GM12878 (cell line): ENCODE measurements around the gene CHERP. TPM values are rescaled to one million over a fixed set of nuclear protein-coding genes. Genes with fewer than 3 reads are reported as not detected.

Experiments
- BCL3 ChIP-seq: IDR thresholded peaks from 2 replicates; pipeline ENCODE4 v1.6.1; 2011; ENCODE audit warnings: borderline replicate concordance, low read depth, mild to moderate bottlenecking, moderate library complexity, low read length; ENCODE audit not compliant: insufficient read depth, poor library complexity, severe bottlenecking
- CREB1 ChIP-seq: IDR thresholded peaks from 2 replicates; pipeline ENCODE4 v1.6.1; 2012; ENCODE audit warnings: low read depth, mild to moderate bottlenecking, inconsistent platforms
- ETV6 ChIP-seq, 2 experiments: fragments of 450-650 bp in 1 of 2; IDR thresholded peaks in 1 of 2; conservative IDR thresholded peaks in 1 of 2; 2 replicates each; pipeline ENCODE4 v1.6.1; 2014; ENCODE audit warnings: antibody characterized with exemption in 1 of 2, borderline replicate concordance in 1 of 2, low read depth in 1 of 2, mild to moderate bottlenecking in 1 of 2, moderate library complexity in 1 of 2
- HDAC2 ChIP-seq: fragments of 200-600 bp; sonication (generic); IDR thresholded peaks from 2 replicates; pipeline ENCODE4 v1.6.1; 2017
- HDGF ChIP-seq: fragments of 450-650 bp; IDR thresholded peaks from 2 replicates; pipeline ENCODE4 v1.6.1; 2016; ENCODE audit warnings: antibody characterized with exemption
- IRF3 ChIP-seq: fragments of 450-650 bp; IDR thresholded peaks from 2 replicates; pipeline ENCODE4 v1.6.1; 2014; ENCODE audit warnings: mild to moderate bottlenecking
- KAT2A ChIP-seq: conservative IDR thresholded peaks from 2 replicates; pipeline ENCODE4 v1.6.1; 2011; ENCODE audit warnings: low read depth, low read length; ENCODE audit not compliant: control insufficient read depth
- KDM1A ChIP-seq: fragments of 200-600 bp; sonication (generic); IDR thresholded peaks from 2 replicates; pipeline ENCODE4 v1.6.1; 2016; ENCODE audit warnings: borderline replicate concordance
- MYC ChIP-seq: IDR thresholded peaks from 2 replicates; pipeline ENCODE4 v1.6.1; 2011; ENCODE audit warnings: mild to moderate bottlenecking, low read length, moderate library complexity, inconsistent platforms; ENCODE audit not compliant: insufficient read depth, insufficient replicate concordance, insufficient read length, severe bottlenecking
- PAX5 ChIP-seq: IDR thresholded peaks from 2 replicates; pipeline ENCODE4 v1.6.1; 2011; ENCODE audit warnings: low read depth, low read length, borderline replicate concordance
- RFX5 ChIP-seq: IDR thresholded peaks from 2 replicates; pipeline ENCODE4 v1.6.1; 2011; ENCODE audit warnings: low read depth, low read length, improper control_type of control experiment
- TCF12 ChIP-seq: IDR thresholded peaks from 2 replicates; pipeline ENCODE4 v1.6.1; 2011; ENCODE audit warnings: low read depth, mild to moderate bottlenecking, low read length
- TCF3 ChIP-seq: IDR thresholded peaks from 2 replicates; pipeline ENCODE4 v1.6.1; 2012; ENCODE audit warnings: low read depth, mild to moderate bottlenecking, low read length, borderline replicate concordance; ENCODE audit not compliant: insufficient read depth
- YBX1 ChIP-seq: fragments of 450-650 bp; IDR thresholded peaks from 2 replicates; pipeline ENCODE4 v1.6.1; 2016; ENCODE audit warnings: antibody characterized with exemption
- YY1 ChIP-seq: IDR thresholded peaks from 2 replicates; pipeline ENCODE4 v1.6.1; 2011; ENCODE audit warnings: low read depth, mild to moderate bottlenecking, low read length
- ZBTB40 ChIP-seq: fragments of 450-650 bp; IDR thresholded peaks from 2 replicates; pipeline ENCODE4 v1.6.1; 2016; ENCODE audit warnings: mild to moderate bottlenecking, moderate library complexity, borderline replicate concordance
- ZNF592 ChIP-seq: fragments of 450-650 bp; IDR thresholded peaks from 2 replicates; pipeline ENCODE4 v1.6.1; 2017; ENCODE audit warnings: mild to moderate bottlenecking, moderate library complexity
- ZNF622 ChIP-seq: fragments of 450-650 bp; IDR thresholded peaks from 2 replicates; pipeline ENCODE4 v1.6.1; 2017; ENCODE audit warnings: mild to moderate bottlenecking, inconsistent platforms
- polyA plus RNA-seq, 11 experiments: library from polyadenylated mRNA; depleted of rRNA in 4 of 11; unstranded in 6 of 11; stranded (reverse) in 5 of 11; fragments of >200 nt; fragmentation: Nextera tagmentation in 4 of 11; fragmentation: Illumina TruSeq in 1 of 11; extraction: Ambion mirVana in 4 of 11; extraction: Trizol in 1 of 11; gene quantifications; 1 replicate in 1 of 11; 2 replicates in 10 of 11; pipeline versions ENCODE4 v1.2.1 to v1.2.3, GENCODE V29; 2011 to 2016; ENCODE audit warnings: inconsistent platforms in 2 of 11, missing spikeins in 2 of 11, low read depth in 1 of 11
- total RNA-seq, 4 experiments: library from RNA; depleted of rRNA in 3 of 4; stranded (reverse); fragments of >200 nt in 3 of 4; fragmentation: Illumina TruSeq in 1 of 4; extraction: Trizol in 1 of 4; gene quantifications; 2 replicates each; pipeline versions ENCODE4 v1.2.1 to v1.2.3, GENCODE V29; 2013 to 2021

The CHERP gene
- total and polyA plus RNA-seq, 10 of the 15 experiments (the other 5 are each of a cell fraction or from before 2014, with no cell fraction given), result 0.66 to 65.3 (median 12.2) TPM

- TF ChIP-seq BCL3 (peak; percentile 81), CREB1 (no peak), RFX5 (no peak), YY1 (no peak; the same call in none of the 2 replicates), ETV6 (conservative IDR thresholded peaks at IDR 0.05 in 1 of 2, IDR thresholded peaks at IDR 0.05 in 1 of 2; ENCODE audit: borderline replicate concordance in 1 of 2, low read depth in 1 of 2) (peak in 1 of 2 experiments; percentile 27; a peak in 1 of 4 replicates), TCF12 (peak; percentile 60; the same call in 1 of the 2 replicates), KDM1A (no peak), PAX5 (peak; percentile 28; the same call in 1 of the 2 replicates), IRF3 (no peak), ZNF592 (0 out of 2 replicates have a peak, but pooled peaks have one; percentile 5), HDAC2 (no peak), YBX1 (peak; percentile 95), ZNF622 (no peak), ZBTB40 (no peak; the same call in 1 of the 2 replicates), KAT2A (no peak), TCF3 (no peak), MYC (no peak), HDGF (no peak; the same call in 1 of the 2 replicates)
Observed at GRCh38 chr19:16586991-16587832, 45.0 kb upstream of the CHERP start (continued).
